OCI-LY1 (cell line): ENCODE data around the gene MYEF2.

Experiments used
- H2AFZ ChIP-seq: fragments of 200-600 bp; sonication (generic), shearing (Covaris generic); 2 replicates; pipeline ENCODE4 v1.6.0; 2014; ENCODE audit warnings: antibody characterized with exemption, mild to moderate bottlenecking, low read length
- H3F3A ChIP-seq: fragments of 200-600 bp; sonication (generic), shearing (Covaris generic); 2 replicates; pipeline ENCODE4 v1.6.0; 2014; ENCODE audit warnings: mild to moderate bottlenecking, antibody characterized with exemption, low read length, moderate library complexity; ENCODE audit not compliant: insufficient read depth
- H3K27ac ChIP-seq: fragments of 200-600 bp; sonication (generic); 2 replicates; pipeline ENCODE4 v1.5.1; 2014; ENCODE audit warnings: low read length, mixed run types, mild to moderate bottlenecking, low read depth; ENCODE audit not compliant: poor library complexity, severe bottlenecking
- H3K27me3 ChIP-seq: fragments of 200-600 bp; sonication (generic); 2 replicates; pipeline ENCODE4 v1.6.0; 2014; ENCODE audit warnings: antibody characterized with exemption, mild to moderate bottlenecking, low read length, moderate library complexity; ENCODE audit not compliant: insufficient read depth
- H3K36me3 ChIP-seq: fragments of 200-600 bp; sonication (generic); 2 replicates; pipeline ENCODE4 v1.6.1; 2014; ENCODE audit warnings: mild to moderate bottlenecking, antibody characterized with exemption, low read length, moderate library complexity, mixed read lengths; ENCODE audit not compliant: insufficient read depth
- H3K4me1 ChIP-seq: fragments of 200-600 bp; sonication (generic); 2 replicates; pipeline ENCODE4 v1.5.1; 2014; ENCODE audit warnings: mild to moderate bottlenecking, low read length, moderate library complexity; ENCODE audit not compliant: insufficient read depth, severe bottlenecking
- H3K4me2 ChIP-seq: fragments of 200-600 bp; sonication (generic), shearing (Covaris generic); 2 replicates; pipeline ENCODE4 v1.6.1; 2014; ENCODE audit warnings: low read length
- H3K4me3 ChIP-seq: fragments of 200-600 bp; sonication (generic); 2 replicates; pipeline ENCODE4 v1.5.1; 2014; ENCODE audit warnings: low read length, low read depth, mild to moderate bottlenecking, mixed read lengths; ENCODE audit not compliant: poor library complexity, severe bottlenecking
- H3K79me2 ChIP-seq: fragments of 200-600 bp; shearing (Covaris generic); 2 replicates; pipeline ENCODE4 v1.6.1; 2016; ENCODE audit warnings: mixed run types, low read length, mixed read lengths; ENCODE audit not compliant: insufficient read depth
- H3K9ac ChIP-seq: fragments of 200-600 bp; sonication (generic), shearing (Covaris generic); 2 replicates; pipeline ENCODE4 v1.6.1; 2014; ENCODE audit warnings: mild to moderate bottlenecking, low read length, mixed read lengths
- H3K9me2 ChIP-seq: fragments of 200-600 bp; sonication (generic), shearing (Covaris generic); 2 replicates; pipeline ENCODE4 v1.6.1; 2014; ENCODE audit warnings: low read depth, mild to moderate bottlenecking, low read length, mixed read lengths
- H3K9me3 ChIP-seq: fragments of 200-600 bp; shearing (Covaris generic); 2 replicates; pipeline ENCODE4 v1.6.1; 2014; ENCODE audit warnings: low read length, mixed read lengths
- H4K20me1 ChIP-seq: fragments of 200-600 bp; sonication (generic), shearing (Covaris generic); 2 replicates; pipeline ENCODE4 v1.6.0; 2016; ENCODE audit warnings: mild to moderate bottlenecking, low read length; ENCODE audit not compliant: insufficient read depth
- CTCF ChIP-seq: fragments of 200-600 bp; sonication (generic), shearing (Covaris generic); IDR thresholded peaks from 2 replicates; pipeline ENCODE4 v1.5.1; 2017; ENCODE audit warnings: mild to moderate bottlenecking, antibody characterized with exemption, low read length, moderate library complexity, mixed read lengths
- EZH2 ChIP-seq: fragments of 200-600 bp; sonication (generic), shearing (Covaris generic); IDR thresholded peaks from 2 replicates; pipeline ENCODE4 v1.8.0; 2017; ENCODE audit warnings: borderline replicate concordance, mixed run types, mild to moderate bottlenecking, antibody characterized with exemption, low read length, moderate library complexity, mixed read lengths

The MYEF2 gene

GRCh38 chr15:48221885-48222284 lies 43.8 kb upstream of the MYEF2 start:
- no peaks in the 10 kb centered on the region for H3K9me2 ChIP-seq
- H2AFZ ChIP-seq: no peak overlapping the region
- no peaks in the 10 kb centered on the region for H3K27me3 ChIP-seq
- H3K9me3 ChIP-seq: no peaks in the 10 kb centered on the region
- H4K20me1 ChIP-seq: no peaks in the 10 kb centered on the region
- no peak overlapping the region for H3K4me3 ChIP-seq
- no peaks in the 10 kb centered on the region for H3K4me1 ChIP-seq
- no peaks in the 10 kb centered on the region for H3K36me3 ChIP-seq
- no peaks in the 10 kb centered on the region for H3K79me2 ChIP-seq
- H3K4me2 ChIP-seq: no peak overlapping the region
- H3K9ac ChIP-seq: no peak overlapping the region
- H3F3A ChIP-seq: no peaks in the 10 kb centered on the region
- TF ChIP-seq CTCF (no peak), EZH2 (no peak)
- H3K27ac ChIP-seq: no peak overlapping the region

- no peak overlapping the region for H3K9ac ChIP-seq
These were observed 43.2 kb upstream of the MYEF2 start for GRCh38 chr15:48221261-48221660.

GRCh38 chr15:48205981-48206380 lies 27.9 kb upstream of the MYEF2 start, which contains the start of gene SLC12A1:
Gene SLC12A1, plus strand, starts transcription at chr15:48206302. Its CDS starts 1,418 bp downstream, at chr15:48207720.
- TF ChIP-seq EZH2 (no peak), CTCF (no peak)
- Histone ChIP-seq H3F3A (no peaks in the 10 kb centered on the region), H3K4me1 (no peaks in the 10 kb centered on the region), H3K79me2 (no peaks in the 10 kb centered on the region), H3K36me3 (no peaks in the 10 kb centered on the region), H3K9me2 (no peaks in the 10 kb centered on the region), H3K27me3 (no peaks in the 10 kb centered on the region), H2AFZ (no peak within 1 kb of the TSS), H3K9me3 (no peaks in the 10 kb centered on the region), H3K27ac (no peak within 1 kb of the TSS), H3K4me3 (no peak within 1 kb of the TSS), H3K4me2 (no peak within 1 kb of the TSS), H3K9ac (no peak within 1 kb of the TSS), H4K20me1 (no peaks in the 10 kb centered on the region)

More at GRCh38 chr15:48221261-48221660, 43.2 kb upstream of the MYEF2 start:
- Histone ChIP-seq H3F3A (no peaks in the 10 kb centered on the region), H3K27me3 (no peaks in the 10 kb centered on the region), H4K20me1 (no peaks in the 10 kb centered on the region), H3K4me3 (no peak overlapping the region), H3K79me2 (no peaks in the 10 kb centered on the region), H3K9me3 (no peaks in the 10 kb centered on the region), H3K36me3 (no peaks in the 10 kb centered on the region), H2AFZ (no peak overlapping the region), H3K27ac (no peak overlapping the region), H3K9me2 (no peaks in the 10 kb centered on the region), H3K4me2 (no peak overlapping the region), H3K4me1 (no peaks in the 10 kb centered on the region)
- TF ChIP-seq EZH2 (no peak), CTCF (no peak)
